ENCODE results near the gene CARF.

Gene CARF, protein sequence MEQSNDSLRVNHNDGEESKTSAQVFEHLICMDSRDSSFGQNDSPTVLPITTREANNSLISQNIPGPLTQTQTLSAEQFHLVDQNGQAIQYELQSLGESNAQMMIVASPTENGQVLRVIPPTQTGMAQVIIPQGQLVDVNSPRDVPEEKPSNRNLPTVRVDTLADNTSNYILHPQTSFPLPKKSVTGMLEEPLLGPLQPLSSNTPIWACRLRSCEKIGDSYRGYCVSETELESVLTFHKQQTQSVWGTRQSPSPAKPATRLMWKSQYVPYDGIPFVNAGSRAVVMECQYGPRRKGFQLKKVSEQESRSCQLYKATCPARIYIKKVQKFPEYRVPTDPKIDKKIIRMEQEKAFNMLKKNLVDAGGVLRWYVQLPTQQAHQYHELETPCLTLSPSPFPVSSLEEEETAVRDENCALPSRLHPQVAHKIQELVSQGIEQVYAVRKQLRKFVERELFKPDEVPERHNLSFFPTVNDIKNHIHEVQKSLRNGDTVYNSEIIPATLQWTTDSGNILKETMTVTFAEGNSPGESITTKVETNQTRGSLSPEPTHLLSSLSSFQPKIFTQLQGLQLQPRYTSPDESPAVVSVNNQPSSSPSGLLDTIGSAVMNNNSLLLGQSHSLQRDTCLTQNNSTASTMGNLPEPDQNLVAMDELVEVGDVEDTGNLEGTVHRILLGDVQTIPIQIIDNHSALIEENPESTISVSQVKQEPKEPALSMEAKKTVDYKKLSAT

GRCh38 chr2:202911512-202912341 is at the start of gene CARF, which contains the start of gene WDR12:
Gene CARF, plus strand, starts transcription at chr2:202912275. Its CDS starts 29,628 bp downstream, at chr2:202941903.
Gene WDR12, minus strand, starts transcription at chr2:202911673. Its CDS starts 197 bp downstream, at chr2:202911476.
- peak; percentile 96 for DNase-seq (ENCODE audit: low read depth)
- TF ChIP-seq, protein P1, sequence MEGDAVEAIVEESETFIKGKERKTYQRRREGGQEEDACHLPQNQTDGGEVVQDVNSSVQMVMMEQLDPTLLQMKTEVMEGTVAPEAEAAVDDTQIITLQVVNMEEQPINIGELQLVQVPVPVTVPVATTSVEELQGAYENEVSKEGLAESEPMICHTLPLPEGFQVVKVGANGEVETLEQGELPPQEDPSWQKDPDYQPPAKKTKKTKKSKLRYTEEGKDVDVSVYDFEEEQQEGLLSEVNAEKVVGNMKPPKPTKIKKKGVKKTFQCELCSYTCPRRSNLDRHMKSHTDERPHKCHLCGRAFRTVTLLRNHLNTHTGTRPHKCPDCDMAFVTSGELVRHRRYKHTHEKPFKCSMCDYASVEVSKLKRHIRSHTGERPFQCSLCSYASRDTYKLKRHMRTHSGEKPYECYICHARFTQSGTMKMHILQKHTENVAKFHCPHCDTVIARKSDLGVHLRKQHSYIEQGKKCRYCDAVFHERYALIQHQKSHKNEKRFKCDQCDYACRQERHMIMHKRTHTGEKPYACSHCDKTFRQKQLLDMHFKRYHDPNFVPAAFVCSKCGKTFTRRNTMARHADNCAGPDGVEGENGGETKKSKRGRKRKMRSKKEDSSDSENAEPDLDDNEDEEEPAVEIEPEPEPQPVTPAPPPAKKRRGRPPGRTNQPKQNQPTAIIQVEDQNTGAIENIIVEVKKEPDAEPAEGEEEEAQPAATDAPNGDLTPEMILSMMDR (IDR thresholded peaks at IDR 0.05; ENCODE audit: low read length, missing control alignments) = no peak
- H3K4me3 ChIP-seq (replicated peaks; ENCODE audit: low read depth, low read length) = peak within 1 kb of the TSS; percentile 86

- H3K4me3 ChIP-seq (replicated peaks; ENCODE audit: low read depth, low read length) = peak overlapping the region; percentile 78
- TF ChIP-seq, protein P1 (IDR thresholded peaks at IDR 0.05; ENCODE audit: low read length, missing control alignments) = peak; percentile 57
- DNase-seq (ENCODE audit: low read depth) = peak; percentile 53
These were observed 41.4 kb upstream of the CARF start for GRCh38 chr2:202870431-202871299.

GRCh38 chr2:202871300-202872141 is 40.6 kb upstream of the CARF start, which contains the start of gene ICA1L:
Gene ICA1L, minus strand, starts transcription at chr2:202871766. Its CDS starts 42,757 bp downstream, at chr2:202829009.
- peak; percentile 53 for DNase-seq (ENCODE audit: low read depth)
- TF ChIP-seq, protein P1 (IDR thresholded peaks at IDR 0.05; ENCODE audit: low read length, missing control alignments) = no peak
- peak within 1 kb of the TSS; percentile 78 for H3K4me3 ChIP-seq (replicated peaks; ENCODE audit: low read depth, low read length)

GRCh38 chr2:202877699-202878098 is 34.4 kb upstream of the CARF start:
- TF ChIP-seq, protein P1 (IDR thresholded peaks at IDR 0.05; ENCODE audit: low read length, missing control alignments) = no peak
- DNase-seq (ENCODE audit: low read depth) = no peak

GRCh38 chr2:202881570-202881969 is 30.5 kb upstream of the CARF start:
- DNase-seq (ENCODE audit: low read depth) = no peak
- TF ChIP-seq, protein P1 (IDR thresholded peaks at IDR 0.05; ENCODE audit: low read length, missing control alignments) = no peak
- H3K4me3 ChIP-seq (replicated peaks; ENCODE audit: low read depth, low read length) = no peak overlapping the region

More at GRCh38 chr2:202877699-202878098, 34.4 kb upstream of the CARF start:
- H3K4me3 ChIP-seq (replicated peaks; ENCODE audit: low read depth, low read length) = no peak overlapping the region

All from fibroblast of pulmonary artery (primary cell).